ENCODE measurements around the gene CCDC9B.

The CCDC9B gene

DNA sequence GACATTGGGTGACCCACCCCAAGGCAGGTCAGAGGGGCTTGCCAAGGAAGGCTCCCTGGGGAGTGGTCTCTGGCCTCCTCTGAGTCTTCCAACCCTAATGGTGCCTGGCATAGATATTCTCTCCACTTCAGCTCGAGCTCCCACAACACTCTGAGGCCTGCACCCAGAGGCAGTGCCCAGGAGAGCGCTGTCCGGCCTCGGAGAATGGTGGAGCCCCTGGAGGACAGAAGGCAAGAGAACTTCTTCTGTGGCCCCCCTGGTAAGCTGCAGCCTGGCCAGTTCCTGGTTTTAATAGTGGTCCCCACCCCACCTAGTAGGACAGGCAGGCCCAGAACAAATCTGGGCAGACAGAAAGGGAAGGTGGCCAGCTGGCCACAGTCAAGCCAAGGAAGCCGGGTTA, 24.3 kb upstream of the CCDC9B start:
- no peak for DNase-seq

DNA sequence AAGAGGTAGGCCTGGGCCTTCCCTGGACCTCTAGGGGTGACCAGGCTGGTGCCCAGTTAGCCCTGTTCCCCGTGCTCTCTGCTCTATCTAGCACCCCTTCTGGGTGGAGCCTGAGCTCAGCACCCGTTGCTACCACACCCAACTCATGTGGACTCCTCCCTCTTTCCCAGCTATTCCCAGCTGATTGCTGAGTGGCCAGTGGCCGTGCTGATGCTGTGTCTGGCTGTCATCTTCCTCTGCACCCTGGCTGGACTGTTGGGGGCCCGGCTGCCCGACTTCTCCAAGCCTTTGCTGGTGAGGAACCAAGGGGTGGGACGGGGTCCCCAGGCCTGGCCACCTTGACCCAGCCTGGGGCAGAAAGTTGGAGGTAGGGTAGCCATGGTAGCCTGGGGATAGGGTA, 23.5 kb upstream of the CCDC9B start:
- DNase-seq = no peak

DNA sequence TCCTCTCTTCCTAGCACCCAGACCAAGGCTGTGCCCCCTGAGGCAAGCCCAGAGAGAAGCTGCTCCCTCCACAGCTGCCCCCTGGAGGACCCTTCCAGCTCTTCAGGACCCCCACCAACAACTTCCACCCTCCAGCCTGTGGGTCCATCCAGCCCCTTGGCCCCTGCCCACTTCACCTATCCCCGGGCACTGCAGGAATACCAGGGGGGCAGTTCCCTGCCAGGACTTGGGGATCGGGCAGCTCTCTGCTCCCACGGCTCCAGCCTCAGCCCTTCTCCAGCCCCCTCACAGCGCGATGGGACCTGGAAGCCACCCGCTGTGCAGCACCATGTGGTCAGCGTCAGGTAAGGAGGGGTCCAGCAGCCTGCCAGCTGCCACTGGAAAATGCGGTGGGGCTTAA, 22.9 kb upstream of the CCDC9B start:
- DNase-seq = no peak

DNA sequence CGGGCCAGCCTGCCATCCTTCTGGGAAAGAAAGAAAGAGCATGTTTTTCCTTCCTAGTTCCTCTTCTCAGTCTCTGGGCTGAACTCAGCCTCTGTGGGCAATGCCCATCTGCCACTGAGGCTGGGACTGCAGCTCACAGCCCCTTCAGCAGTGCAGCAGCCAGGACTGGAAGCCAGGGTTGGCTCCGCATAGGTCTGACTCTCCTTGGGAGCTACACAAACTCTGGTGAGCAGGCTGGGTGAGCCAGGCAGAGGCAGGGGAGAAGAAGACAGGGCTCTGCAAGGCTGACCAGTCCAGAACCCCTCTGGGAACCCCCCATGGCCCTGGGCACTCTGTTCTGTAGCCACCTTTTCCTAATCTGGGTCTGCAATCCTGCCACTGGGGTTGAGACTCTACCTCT, 20.9 kb upstream of the CCDC9B start:
- DNase-seq = no peak

DNA sequence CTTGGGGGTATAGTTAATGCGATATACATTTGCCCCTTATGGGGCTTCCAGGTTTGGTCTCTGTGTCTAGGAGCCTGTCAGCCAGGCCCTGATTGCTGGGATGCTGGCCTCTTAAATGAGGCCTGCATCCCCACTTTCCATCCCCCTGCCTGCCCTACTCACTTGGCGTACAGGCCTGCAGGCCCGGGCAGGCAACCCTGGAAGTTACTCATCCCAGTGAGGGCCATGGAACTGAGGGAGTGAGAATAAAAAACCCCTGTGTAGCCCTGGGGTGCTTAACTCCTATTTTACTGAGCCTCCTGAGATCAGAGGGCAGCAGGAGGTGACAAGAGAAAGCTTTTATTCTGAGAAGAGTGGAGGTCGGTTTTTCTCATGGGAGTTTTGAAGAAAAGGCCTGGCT, 19.3 kb upstream of the CCDC9B start:
- no peak for DNase-seq

DNA sequence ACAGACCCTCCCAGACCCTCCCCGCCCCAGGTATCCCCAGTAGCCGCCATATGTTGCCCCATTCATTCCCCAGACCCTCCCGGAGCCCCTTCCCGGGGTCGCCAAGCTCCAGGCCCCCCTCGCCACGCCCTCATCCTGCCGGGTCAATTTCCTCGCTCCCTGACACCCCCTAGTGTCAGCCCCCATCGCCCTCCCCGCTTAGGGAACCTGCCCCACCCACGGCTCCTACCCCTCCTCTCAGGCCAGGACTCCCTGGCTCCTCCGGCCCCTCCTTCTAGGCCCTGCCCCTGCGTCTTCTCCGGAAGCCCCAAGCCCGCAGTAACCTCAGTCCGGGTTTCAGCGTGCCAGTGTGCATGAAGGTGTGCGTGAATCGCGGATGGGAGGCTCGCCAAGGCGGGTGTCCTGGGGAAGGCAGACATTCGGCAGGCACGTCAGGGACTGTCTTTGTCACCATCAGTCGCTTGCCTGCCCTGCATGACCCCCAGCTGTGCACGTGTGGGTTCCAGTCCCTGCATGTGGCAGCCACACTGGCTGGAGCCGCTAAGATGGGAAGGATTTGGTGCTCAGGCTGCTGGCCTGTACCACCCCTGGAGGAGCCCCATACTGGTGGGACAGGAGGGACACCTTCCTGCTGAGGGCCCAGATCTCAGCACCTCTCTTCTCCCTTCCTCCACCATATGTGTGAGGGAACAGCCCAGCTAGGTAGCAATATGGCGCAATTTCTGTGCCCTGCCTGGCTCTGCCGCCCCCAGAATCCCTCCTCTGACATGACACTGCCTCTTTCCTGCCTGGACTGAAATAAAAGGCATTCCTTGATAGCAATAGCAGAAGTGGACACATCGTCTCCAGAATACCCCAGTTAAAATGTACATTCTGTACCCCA, 18.0 kb upstream of the CCDC9B start:
- peak; percentile 13 for DNase-seq

DNA sequence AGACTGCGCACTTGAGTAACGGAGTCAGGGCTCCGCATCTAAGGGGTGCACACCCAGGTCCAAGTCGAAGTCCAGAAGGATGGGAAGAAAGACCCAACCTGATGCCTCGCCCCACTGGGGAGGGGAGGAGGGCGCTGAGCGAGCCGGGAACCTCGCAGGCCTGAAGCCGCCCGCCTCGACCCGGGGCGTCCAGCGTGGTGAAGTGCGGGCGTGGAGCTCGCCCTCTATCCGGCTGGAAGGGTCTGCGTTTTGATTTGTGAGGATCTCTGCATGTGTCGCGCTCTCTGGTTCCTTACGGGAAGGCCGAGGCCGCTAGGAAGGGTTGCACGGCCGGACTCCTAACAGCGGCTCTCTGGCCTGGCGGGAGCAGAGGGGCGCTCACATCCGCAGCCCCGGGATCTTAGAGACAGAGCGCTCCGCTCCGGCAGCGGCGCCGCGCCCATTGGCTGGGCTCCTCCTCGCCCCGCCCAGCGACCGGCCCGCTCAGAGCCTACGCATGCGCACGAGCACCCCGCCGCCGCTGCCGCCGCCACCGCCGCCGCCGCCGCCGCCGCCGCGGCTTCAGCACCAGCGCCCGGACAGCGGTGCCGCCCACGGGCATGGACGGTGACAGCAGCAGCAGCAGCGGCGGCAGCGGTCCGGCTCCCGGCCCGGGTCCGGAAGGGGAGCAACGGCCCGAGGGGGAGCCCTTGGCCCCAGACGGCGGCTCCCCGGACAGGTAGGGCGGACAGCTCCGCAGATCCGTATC, 17.2 kb upstream of the CCDC9B start, which contains the start of gene DISP2:
Gene DISP2 (plus strand): TSS at position 497 of the 748 bp plus-strand sequence. CDS start 103 bp downstream, at position 600.
- DNase-seq = peak; percentile 79

DNA sequence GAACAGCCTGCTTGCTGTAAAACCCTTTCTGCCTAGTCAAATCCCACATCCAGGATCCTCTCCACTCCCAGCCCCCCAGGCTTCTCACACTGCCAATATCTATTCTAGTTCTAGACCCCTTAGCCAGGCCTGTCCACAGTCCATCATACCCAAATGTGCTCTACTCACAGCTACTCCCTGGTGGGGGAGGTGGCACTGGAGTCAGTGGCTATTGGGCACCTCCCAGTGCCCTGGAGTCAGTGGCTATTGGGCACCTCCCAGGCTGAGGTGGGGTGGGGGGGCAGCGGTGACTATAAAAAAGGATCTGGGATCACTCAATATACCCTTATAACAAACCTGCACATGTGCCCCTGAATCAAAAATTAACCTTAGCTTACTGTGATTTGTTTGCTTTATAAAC, 16.5 kb upstream of the CCDC9B start:
- DNase-seq = no peak

DNA sequence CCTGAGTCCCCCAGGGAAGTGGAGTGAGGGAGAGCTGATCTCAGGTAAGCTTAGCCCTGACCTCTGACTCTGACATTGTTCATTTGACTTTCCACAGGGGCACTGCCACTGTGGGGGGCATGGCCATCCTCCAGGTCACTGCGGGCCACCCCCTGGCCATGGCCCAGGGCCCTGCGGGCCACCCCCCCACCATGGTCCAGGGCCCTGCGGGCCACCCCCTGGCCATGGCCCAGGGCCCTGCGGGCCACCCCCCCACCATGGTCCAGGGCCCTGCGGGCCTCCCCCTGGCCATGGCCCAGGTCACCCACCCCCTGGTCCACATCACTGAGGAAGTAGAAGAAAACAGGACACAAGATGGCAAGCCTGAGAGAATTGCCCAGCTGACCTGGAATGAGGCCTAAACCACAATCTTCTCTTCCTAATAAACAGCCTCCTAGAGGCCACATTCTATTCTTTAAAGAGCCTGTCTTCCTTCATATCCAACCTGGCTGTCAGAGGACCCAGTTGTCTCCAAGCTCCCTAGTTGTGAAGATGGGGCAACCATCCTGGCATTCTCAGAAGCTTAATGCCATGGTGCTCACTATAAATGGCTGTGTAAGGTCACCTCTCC, 15.3 kb upstream of the CCDC9B start:
- no peak for DNase-seq

DNA sequence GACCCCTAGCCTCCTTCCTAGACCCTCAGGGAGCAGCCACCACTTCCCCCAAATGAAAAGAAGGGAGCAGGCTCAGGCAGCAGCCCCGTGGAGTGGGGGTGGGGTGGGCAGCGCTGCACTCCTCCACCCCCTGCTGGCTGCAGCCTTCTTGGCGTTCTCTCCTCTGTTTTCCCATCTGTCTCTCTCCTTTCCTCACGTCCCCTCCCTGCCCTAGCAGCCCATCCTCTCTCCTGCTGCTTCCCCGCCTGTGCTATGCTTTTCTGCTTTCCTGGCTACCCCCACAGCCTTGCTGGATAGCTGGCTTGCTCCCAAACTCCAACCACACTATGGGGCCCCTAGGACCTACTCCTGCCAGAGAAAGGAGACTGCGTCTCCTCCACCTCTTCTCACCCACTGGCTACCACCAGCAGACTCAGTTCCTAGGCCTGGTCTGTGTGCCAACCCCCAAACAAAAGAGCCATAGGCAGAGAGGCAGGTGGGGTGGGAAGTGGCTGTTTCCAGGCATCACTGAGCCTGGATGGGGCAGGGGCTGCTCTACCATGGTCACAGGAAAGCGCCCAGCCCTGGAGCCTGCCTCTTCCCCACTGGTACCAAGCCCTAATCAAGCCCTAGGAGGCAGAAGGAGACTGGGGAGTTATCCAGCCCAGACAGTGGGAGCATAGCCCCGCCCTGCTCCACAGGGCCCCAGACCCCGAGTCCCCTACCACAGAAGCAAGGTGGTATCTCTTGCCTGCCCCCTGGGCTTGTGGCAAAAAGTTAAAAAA, 13.9 kb upstream of the CCDC9B start:
- DNase-seq = no peak

DNA sequence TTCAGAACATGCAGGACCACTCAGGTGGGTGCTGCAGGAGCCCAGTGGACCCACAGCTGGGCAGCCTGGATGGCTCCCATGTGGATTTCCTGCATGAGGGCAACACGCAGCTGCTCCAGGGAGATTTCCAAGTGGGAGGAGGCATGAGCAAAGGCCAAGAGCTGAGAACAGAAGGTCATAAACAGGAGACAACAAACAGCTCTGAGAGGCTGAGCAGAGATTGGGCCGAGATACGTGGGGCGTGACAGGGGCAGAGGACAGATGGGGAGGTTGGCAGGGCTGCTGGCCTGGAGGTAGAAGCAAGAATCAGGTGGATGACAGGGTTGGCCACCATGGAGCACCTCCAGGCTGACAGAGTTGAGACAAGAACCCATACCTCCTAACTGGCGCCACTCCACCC, 13.0 kb upstream of the CCDC9B start:
- DNase-seq = no peak

DNA sequence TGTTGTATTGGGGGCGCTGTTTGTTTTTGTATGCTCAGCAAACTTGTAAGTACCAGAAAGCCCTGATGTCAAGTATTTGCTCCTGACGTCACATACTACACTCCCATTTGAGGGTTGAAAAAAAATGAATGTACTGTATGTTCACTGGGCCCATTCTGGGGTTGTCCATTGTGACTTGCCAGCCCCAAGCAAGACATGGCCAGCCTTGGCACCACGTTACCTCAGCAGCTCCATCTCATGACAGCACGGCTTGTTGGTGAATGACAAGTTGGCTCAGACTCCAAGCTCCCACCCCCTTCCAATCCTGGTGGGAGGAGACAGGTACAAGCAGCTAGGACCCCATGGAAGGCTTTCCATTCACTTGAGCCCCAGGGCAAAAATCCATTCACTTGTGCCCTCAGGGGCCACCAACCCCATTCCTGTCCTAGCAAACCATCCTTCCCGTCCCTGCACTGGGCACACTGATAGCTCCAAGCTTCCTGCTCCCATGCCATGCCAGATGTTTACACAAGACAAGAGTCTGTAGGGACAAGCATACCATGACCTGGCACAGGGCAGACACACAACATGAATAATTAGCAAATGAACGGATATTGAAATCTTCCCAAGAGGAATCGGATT, 11.7 kb upstream of the CCDC9B start:
- DNase-seq = no peak

DNA sequence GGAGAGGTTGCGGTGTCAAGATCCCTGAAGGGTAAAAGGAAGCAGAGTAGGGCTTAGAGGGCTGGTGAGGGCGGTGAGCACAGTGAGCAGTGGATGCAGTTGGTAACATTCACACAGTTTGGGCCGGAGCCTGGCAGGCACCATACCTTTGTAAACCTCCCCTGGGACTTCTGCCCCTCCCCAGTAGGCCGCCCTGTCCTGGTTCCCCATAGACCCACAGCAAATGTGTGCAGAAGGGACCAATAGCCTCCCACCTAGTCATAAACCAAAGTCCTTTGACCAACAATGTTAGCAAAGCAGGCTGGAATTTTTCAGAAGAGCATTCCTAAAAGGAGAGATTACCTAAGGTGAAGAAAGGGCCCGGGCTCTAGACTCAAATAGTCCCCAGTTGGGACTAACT, 8.4 kb upstream of the CCDC9B start:
- DNase-seq = no peak

DNA sequence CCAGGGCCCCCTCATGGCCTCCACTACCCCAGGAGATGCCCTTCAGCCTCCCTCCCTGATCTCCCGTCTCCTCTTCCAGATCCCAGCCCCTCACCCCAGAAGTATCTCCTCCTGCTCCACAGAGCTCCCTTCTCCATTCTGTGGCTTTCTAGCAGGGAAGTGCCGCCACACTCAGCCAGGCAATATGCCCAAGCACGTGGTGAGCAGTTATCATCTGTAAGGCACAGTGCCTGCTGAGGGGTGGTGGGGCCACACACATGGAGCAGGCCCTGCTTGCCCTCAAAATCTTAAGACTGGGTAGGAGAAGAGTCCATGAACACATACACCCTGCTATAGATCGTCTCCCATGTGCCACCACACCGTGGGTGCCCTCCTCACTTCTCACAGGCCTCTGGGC, 7.7 kb upstream of the CCDC9B start:
- DNase-seq = no peak

DNA sequence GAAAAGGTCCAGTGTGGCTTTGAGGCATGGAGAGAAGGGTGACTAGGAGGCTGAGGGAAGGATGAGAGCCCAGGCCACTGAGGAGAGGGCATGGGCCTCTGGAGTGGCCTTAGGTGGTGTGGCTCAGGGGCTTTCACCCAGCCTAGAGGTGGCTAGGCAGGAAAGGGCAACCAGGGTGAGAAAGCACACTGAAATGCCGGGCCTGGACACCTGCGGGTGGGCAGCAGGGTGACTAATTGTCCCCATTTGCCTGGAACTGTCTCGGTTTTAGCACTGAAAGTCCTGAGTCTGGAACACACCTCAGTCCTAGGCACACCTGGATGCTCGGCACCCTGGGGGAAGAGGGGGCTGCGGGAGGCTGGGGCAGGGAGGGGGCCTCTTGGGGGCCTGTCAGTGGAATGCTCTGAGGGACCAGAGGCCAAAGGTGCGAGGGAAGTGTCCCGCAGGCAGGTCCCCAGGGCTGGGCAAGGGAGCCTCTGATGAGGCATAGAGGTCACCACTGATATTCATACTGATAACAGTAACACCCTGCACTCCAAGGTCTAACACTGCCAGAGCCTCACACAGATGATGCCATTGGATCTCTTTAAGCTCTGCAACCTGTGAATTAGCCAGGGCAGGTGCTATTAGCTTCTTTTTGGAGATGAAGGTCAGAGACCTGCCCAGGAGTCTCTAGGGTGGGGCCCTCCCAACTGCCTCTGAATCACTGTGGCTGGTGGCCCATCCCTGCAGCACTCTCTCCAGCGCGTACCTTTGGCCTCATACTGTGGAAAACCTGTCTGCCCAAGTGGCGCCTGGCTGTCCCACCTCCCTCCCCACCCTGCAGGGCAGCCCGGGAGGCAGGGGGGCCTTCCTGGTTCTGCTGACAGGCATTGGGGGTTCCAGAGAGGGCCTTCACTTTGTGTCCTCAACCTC, 7.1 kb upstream of the CCDC9B start:
- DNase-seq = no peak

DNA sequence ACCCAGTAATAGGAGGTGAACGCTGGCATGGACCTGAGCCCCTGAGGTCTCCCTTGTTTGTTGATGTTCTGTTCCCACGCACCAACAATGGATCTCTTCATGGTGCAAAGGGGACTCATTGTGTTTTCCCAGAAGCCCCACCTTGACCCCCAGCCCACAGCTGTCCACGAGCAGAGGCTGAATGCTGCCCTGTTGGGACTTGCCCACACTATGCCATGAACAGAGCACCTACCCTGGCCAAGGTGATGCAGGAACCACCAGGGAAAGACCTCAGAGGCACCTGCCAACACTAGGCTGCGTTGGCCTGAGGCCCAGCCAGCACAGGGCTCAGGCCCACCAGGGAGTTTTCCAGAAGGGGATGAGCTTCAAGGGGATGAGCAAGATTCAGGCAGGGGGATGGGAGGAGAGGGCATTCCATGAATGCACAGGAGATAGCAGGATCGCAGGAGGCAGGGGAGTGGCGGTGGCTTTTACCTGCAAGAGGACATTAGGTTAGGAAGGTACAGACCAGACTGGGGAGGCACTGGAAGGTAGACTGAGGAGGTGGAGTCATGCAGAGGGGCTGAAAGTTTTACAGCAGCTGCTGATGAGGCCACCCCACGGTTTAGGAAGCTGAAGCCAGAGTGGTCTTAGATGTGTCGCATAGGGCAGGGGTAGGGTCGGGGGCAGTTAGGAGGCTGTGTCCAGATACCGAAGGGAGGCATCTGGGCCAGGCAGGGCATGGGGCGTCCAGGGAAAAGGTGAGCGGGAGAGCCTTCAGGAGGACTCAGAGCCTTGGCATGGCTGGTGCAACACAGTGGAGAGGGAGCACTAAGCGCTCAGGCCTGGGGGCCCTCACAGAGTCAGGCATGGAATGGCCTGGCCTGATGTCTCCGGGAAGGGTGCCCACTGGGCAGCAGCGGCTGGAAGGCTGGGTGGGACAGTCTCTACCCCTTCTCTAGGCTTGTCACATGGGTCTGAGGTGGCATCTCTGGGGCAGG, 6.1 kb upstream of the CCDC9B start:
- no peak for DNase-seq

DNA sequence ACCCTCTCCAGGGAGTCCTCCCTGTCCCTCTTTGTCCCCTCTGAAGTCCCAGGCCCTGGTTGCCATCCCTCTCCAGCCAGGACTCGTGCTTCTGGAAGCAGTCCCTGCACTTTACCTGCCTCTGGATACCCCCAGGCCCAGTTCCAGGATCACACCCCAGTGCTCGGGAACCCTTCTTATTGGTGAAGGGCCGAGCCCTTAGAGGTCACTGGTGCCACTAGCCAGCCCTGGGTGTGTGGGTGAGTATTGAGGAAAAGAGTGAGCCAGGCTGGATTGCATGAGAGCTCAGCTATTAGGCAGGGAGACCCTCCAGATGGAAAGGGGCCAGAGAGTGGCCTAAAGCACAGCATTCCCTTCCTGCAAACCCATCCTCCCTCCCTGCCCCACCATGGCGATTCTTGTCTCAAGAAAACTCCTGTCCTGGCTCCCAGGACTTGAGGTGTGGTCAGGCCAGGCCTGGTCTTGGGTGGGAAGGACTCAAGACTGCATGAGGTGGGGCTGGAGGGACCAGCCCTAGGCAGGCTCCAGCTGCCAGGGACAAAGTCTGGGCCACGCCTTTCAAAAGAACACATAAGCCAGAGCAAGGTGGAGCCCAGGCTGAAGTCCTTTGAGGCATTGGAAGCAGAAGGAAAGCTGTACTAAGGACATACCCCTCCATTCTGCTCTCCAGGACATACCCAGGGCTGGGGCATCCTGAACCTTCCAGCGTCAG, 5.3 kb upstream of the CCDC9B start:
- DNase-seq = no peak

DNA sequence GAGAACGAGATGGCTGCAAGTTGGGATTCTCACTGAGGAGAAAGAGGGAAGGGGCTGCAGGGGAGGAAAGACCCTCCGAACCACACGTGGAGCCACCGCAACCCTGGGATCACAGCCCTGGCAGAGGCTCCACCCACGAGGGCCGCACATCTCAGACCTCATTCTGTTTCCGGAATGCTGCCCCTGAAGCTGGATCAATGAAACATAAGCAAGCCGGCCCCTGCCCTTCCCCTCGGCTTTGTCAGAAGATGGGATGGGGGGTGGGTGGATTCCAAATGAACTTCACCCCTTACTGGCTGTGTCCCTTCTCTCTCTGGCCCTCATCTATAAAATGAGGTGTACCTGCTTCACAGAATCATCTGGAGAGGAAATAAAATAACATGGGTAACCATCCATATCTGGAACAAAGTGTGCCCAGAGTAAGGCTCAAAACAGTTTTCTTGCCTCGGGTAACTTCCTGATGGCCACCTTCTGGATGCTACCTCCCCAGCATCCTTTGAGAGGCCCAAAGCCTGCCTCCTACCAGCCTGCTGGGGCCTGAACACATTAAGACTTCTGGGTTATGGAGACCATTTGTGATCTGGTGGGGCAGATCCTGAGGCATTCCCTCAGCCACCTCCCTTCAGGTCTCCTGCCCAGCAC, 4.6 kb upstream of the CCDC9B start:
- no peak for DNase-seq

DNA sequence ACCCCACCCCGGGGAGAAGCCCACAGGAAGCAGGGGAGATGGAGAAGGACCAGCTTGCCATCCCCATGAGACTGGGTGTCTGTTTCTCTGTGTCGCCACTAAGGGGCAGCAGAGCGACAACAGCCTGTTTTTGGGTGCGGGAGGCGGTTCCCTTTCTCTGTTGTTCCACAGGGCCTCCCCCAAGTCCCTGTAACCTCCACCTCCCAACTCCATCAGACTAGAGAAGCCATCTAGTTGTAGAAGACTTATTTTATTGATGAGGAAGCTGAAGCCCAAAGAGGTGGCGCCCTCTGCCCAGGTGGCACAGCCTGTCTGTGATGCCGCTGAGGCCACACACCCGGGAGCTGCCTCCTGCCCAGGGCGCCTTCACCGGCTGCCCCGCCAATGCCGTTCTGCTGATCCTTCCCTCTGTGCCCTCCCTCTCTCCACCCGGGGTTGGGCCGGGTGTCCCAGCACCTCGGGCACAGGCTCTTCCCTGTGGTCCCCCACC, 3.9 kb upstream of the CCDC9B start:
- DNase-seq = peak; percentile 39

All from NCI-H345 (cell line).